ENCODE measurements around the gene SHE.

DNA sequence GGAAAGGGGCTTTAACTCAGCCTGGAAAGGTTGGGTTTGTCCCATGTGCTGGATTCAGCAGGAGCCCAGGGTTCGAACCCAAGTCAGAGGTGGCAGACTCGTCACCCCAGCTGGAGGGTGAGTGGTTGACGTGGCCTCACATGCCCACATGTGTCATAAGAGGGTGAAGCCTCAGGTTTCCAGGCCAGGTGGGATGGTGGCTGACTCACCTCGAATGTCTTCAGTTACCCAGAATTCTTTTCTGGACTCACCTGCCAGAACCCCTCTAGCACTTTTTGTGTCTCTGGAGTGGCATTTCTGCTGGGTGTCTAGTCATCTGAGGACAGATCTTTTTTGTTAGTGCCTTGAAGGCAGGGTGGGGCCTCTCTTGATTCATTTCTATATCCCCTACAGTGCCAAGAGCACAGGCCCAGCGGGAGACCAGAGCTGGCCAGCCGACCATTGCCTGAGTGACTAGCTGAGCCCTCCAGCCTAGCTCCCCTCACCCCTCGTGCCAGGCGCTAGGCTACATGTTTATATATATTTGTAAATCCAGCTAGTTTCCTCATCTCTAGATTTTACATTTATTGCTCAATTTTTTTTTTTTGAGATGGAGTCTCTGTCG lies 68.9 kb downstream of the SHE start:
- TF ChIP-seq, protein P1, sequence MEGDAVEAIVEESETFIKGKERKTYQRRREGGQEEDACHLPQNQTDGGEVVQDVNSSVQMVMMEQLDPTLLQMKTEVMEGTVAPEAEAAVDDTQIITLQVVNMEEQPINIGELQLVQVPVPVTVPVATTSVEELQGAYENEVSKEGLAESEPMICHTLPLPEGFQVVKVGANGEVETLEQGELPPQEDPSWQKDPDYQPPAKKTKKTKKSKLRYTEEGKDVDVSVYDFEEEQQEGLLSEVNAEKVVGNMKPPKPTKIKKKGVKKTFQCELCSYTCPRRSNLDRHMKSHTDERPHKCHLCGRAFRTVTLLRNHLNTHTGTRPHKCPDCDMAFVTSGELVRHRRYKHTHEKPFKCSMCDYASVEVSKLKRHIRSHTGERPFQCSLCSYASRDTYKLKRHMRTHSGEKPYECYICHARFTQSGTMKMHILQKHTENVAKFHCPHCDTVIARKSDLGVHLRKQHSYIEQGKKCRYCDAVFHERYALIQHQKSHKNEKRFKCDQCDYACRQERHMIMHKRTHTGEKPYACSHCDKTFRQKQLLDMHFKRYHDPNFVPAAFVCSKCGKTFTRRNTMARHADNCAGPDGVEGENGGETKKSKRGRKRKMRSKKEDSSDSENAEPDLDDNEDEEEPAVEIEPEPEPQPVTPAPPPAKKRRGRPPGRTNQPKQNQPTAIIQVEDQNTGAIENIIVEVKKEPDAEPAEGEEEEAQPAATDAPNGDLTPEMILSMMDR (IDR thresholded peaks at IDR 0.05), result no peak
- no peak for TF ChIP-seq POLR2A (IDR thresholded peaks at IDR 0.05)

All from right lobe of liver (tissue), 4 donors.